ENCODE results near the gene SIN3A. TPM values are rescaled to one million over a fixed set of nuclear protein-coding genes. Genes with fewer than 3 reads are reported as not detected.
"Not testable (repeated sequence)": the region's sequence is repeated elsewhere in the genome, so short reads cannot be mapped to it uniquely, and the experiment has no call there.

Gene SIN3A
- total and polyA plus RNA-seq, 2 donors from 2014 or later = 9.2 to 74.3 TPM

DNA sequence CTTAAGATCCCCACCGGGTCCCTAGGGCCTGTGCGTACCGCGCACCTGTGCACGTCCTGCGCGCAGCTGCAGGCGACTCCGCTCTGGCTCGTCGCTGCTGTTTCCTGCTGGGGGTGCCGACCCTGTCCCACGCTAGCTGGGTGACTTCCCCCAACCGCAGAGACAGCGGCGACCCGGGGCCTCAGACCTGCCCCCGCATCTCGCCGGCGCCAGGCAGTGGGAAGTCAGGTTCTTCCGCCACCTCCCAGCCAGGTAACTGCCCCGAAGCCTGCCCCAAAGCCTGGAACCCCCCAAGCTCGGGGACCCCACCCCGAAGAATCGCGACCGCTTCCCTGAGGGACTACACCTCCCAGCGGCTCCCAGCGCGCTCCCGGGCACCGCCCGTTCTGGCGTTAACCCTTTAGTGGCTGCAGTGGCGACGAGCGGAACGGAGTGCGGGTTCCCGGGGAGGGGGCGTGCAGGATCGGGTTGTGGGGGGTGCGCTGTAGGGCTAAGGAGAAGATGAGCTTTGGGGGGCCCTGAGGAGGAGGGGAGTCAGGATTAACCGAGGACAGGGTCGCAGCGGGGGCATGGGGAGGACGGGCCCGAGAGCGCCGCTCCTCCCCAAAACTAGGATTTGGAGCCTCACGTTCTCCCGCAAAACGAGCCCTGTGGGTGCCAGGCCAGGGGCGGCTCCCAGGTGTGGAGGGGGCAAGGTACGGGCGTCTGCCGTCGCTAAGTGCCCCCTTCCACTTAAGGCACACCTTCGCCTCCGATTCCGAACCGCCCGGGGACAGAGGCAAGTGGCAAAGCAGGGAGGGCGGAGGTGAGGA lies 104.1 kb downstream of the SIN3A start:
- TF ChIP-seq, protein P1, sequence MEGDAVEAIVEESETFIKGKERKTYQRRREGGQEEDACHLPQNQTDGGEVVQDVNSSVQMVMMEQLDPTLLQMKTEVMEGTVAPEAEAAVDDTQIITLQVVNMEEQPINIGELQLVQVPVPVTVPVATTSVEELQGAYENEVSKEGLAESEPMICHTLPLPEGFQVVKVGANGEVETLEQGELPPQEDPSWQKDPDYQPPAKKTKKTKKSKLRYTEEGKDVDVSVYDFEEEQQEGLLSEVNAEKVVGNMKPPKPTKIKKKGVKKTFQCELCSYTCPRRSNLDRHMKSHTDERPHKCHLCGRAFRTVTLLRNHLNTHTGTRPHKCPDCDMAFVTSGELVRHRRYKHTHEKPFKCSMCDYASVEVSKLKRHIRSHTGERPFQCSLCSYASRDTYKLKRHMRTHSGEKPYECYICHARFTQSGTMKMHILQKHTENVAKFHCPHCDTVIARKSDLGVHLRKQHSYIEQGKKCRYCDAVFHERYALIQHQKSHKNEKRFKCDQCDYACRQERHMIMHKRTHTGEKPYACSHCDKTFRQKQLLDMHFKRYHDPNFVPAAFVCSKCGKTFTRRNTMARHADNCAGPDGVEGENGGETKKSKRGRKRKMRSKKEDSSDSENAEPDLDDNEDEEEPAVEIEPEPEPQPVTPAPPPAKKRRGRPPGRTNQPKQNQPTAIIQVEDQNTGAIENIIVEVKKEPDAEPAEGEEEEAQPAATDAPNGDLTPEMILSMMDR (IDR thresholded peaks at IDR 0.05; ENCODE audit: borderline replicate concordance, extremely low read depth, insufficient read depth) = no peak
- DNase-seq = peak; percentile 59 to 88 (median 72)
- H3K4me1 ChIP-seq (ENCODE audit: control insufficient read depth in 2 of 3, insufficient read depth in 2 of 3, low read depth in 1 of 3, low read length in 3 of 3) = peaks cover 0 to 12% (median 0%) of the 10 kb centered on the region in 3 donors
- H3K4me3 ChIP-seq (ENCODE audit: low read length in 3 of 3) = peak overlapping the region; percentile 59 to 96 (median 96)
- H3K36me3 ChIP-seq (ENCODE audit: control insufficient read depth in 2 of 3, insufficient read depth in 3 of 3, low read length in 3 of 3) = no peaks in the 10 kb centered on the region
- no peaks in the 10 kb centered on the region for H3K9me3 ChIP-seq (ENCODE audit: control insufficient read depth in 2 of 3, insufficient read depth in 1 of 3, low read length in 3 of 3)
- peak overlapping the region; percentile 10 to 94 (median 84) for H3K9ac ChIP-seq (ENCODE audit: low read length in 3 of 3)
- no peak for FAIRE-seq
- H3K27ac ChIP-seq (ENCODE audit: low read depth in 2 of 2, low read length in 2 of 2) = peak overlapping the region; percentile 37 to 51
- intact Hi-C loops (cut with DNase I) = no loop called here
- no peaks in the 10 kb centered on the region for H3K27me3 ChIP-seq (ENCODE audit: control insufficient read depth, insufficient read depth, low read length)

DNA sequence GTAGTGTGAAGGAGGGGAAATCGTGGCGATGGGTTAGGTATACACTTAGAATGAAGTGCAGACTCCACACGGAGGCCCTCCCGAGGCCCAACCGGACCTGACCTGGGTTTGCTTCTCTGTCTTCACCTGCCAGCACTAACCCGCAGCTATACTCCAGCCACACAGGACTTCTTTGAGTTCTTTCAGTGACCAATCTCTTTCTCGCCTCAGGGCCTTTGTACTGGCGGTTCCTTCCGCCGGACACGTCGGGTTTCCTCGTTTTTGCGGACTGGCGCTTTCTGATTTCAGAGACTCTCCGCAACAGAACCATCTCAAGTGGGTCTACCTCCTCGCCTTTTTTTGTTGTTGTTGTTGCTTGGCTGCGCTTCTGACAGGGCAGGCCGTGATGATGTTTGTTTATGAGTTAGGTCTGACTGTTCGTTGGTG lies 104.7 kb downstream of the SIN3A start, which contains the start of gene NEIL1:
NEIL1 (plus strand) TSS at position 244 of the 426 bp plus-strand sequence. CDS start 1,867 bp downstream, outside the sequence.
- no peak for FAIRE-seq
- Histone ChIP-seq H3K4me1 (ENCODE audit: control insufficient read depth in 2 of 3, insufficient read depth in 2 of 3, low read depth in 1 of 3, low read length in 3 of 3) (peaks cover 0 to 12% (median 0%) of the 10 kb centered on the region in 3 donors), H3K4me3 (ENCODE audit: low read length in 3 of 3) (peak within 1 kb of the TSS; percentile 59 to 96 (median 96)), H3K36me3 (ENCODE audit: control insufficient read depth in 2 of 3, insufficient read depth in 3 of 3, low read length in 3 of 3) (no peaks in the 10 kb centered on the region), H3K27ac (ENCODE audit: low read depth in 2 of 2, low read length in 2 of 2) (peak within 1 kb of the TSS; percentile 37 to 51), H3K27me3 (ENCODE audit: control insufficient read depth, insufficient read depth, low read length) (no peaks in the 10 kb centered on the region), H3K9ac (ENCODE audit: low read length in 3 of 3) (peak within 1 kb of the TSS; percentile 10 to 94 (median 84)), H3K9me3 (ENCODE audit: control insufficient read depth in 2 of 3, insufficient read depth in 1 of 3, low read length in 3 of 3) (no peaks in the 10 kb centered on the region)
- peak in 3 of 5 donors; percentile 37 to 73 (median 44) for DNase-seq
- intact Hi-C loops (cut with DNase I) = no loop called here
- TF ChIP-seq, protein P1 (IDR thresholded peaks at IDR 0.05; ENCODE audit: borderline replicate concordance, extremely low read depth, insufficient read depth) = no peak

DNA sequence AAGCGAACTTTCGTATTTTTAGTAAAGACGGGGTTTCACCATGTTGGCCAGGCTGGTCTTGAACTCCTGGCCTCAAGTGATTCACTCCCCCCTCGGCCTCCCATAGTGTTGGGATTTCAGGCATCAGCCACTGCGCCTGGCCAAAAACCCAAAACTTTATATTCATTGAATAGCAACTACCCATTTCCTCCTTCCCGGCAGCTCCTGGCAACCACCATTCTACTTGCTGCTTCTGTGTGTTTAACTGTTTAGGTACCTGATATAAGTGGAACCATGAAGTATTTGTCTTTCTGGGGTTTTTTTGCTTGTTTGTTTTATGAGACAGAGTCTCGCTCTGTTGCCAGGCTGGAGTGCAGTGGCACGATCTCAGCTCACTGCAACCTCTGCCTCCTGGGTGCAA lies 107.5 kb downstream of the SIN3A start:
- H3K36me3 ChIP-seq (ENCODE audit: control insufficient read depth in 2 of 3, insufficient read depth in 3 of 3, low read length in 3 of 3); H3K4me3 ChIP-seq (ENCODE audit: low read length in 3 of 3); H3K4me1 ChIP-seq (ENCODE audit: control insufficient read depth in 2 of 3, insufficient read depth in 2 of 3, low read depth in 1 of 3, low read length in 3 of 3); FAIRE-seq; intact Hi-C loops (cut with DNase I); H3K27ac ChIP-seq (ENCODE audit: low read depth in 2 of 2, low read length in 2 of 2); H3K9ac ChIP-seq (ENCODE audit: low read length in 3 of 3); H3K9me3 ChIP-seq (ENCODE audit: control insufficient read depth in 2 of 3, insufficient read depth in 1 of 3, low read length in 3 of 3); H3K27me3 ChIP-seq (ENCODE audit: control insufficient read depth, insufficient read depth, low read length): not testable (repeated sequence)
- peak in 1 of 5 donors; percentile 59 for DNase-seq

DNA sequence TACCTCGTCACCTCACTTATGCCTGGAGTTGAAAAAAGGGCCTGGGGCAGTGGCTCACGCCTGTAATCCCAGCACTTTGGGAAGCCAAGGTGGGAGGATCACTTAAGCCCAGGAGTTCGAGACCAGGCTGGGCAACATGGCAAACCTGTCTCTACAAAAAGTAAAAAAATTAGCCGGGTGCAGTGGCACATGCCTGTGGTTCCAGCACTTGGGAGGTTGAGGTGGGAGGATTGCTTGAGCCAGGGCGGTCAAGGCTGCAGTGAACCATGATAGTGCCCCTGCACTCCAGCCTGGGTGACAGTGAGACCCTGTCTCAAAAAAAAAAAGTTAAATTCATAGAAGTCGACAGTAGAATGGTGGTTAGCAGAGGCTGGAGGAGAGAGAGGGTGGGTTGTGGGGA lies 109.3 kb downstream of the SIN3A start:
- intact Hi-C loops (cut with DNase I) = no loop called here
- FAIRE-seq (no peak), DNase-seq (no peak)
- Histone ChIP-seq H3K9ac (ENCODE audit: low read length in 3 of 3) (no peak overlapping the region), H3K4me1 (ENCODE audit: control insufficient read depth in 2 of 3, insufficient read depth in 2 of 3, low read depth in 1 of 3, low read length in 3 of 3) (peaks cover 0 to 4% (median 0%) of the 10 kb centered on the region in 3 donors), H3K4me3 (ENCODE audit: low read length in 3 of 3) (no peak overlapping the region), H3K36me3 (ENCODE audit: control insufficient read depth in 2 of 3, insufficient read depth in 3 of 3, low read length in 3 of 3) (peaks cover 0 to 8% (median 2%) of the 10 kb centered on the region in 3 donors), H3K9me3 (ENCODE audit: control insufficient read depth in 2 of 3, insufficient read depth in 1 of 3, low read length in 3 of 3) (no peaks in the 10 kb centered on the region), H3K27ac (ENCODE audit: low read depth in 2 of 2, low read length in 2 of 2) (no peak overlapping the region), H3K27me3 (ENCODE audit: control insufficient read depth, insufficient read depth, low read length) (no peaks in the 10 kb centered on the region)
- TF ChIP-seq, protein P1 (IDR thresholded peaks at IDR 0.05; ENCODE audit: borderline replicate concordance, extremely low read depth, insufficient read depth) = no peak
